ENCODE measurements around the gene PKMYT1. TPM values are rescaled to one million over a fixed set of nuclear protein-coding genes. Genes with fewer than 3 reads are reported as not detected.

The PKMYT1 gene
- total RNA-seq, 1 donor from 2014 or later: 4.3 TPM

- no peaks in the 10 kb centered on the region for H3K9me3 Mint-ChIP-seq
- DNase-seq (no peak), ATAC-seq (ENCODE audit: low read depth) (no peak)
- H3K27me3 Mint-ChIP-seq: no peaks in the 10 kb centered on the region
- ChIA-PET POLR2A (no interaction called here), CTCF (interaction anchor here (1.5 kb wide), 1 partner anchor 50 kb away, joined by 3 read pairs; no protein-coding TSS in a partner anchor)
- H3K36me3 Mint-ChIP-seq (ENCODE audit: low read depth): no peaks in the 10 kb centered on the region
- no peak for TF ChIP-seq CTCF (IDR thresholded peaks at IDR 0.05)
- H3K4me1 Mint-ChIP-seq: peaks cover 15% of the 10 kb centered on the region
- no peak overlapping the region for H3K4me3 Mint-ChIP-seq
- intact Hi-C loops (cut with micrococcal nuclease): no loop called here
- H3K27ac Mint-ChIP-seq: no peak overlapping the region
Observed at GRCh38 chr16:2977440-2977839, 2.8 kb downstream of the PKMYT1 start.

- no peaks in the 10 kb centered on the region for H3K9me3 Mint-ChIP-seq
- no peak overlapping the region for H3K4me3 Mint-ChIP-seq
- no peaks in the 10 kb centered on the region for H3K36me3 Mint-ChIP-seq (ENCODE audit: low read depth)
- no peak overlapping the region for H3K27ac Mint-ChIP-seq
- ATAC-seq (ENCODE audit: low read depth) (no peak), DNase-seq (no peak)
- H3K27me3 Mint-ChIP-seq: peaks cover 4% of the 10 kb centered on the region
- ChIA-PET CTCF (no interaction called here), POLR2A (no interaction called here)
- peaks cover 12% of the 10 kb centered on the region for H3K4me1 Mint-ChIP-seq
- intact Hi-C loops (cut with micrococcal nuclease): no loop called here
- no peak for TF ChIP-seq CTCF (IDR thresholded peaks at IDR 0.05)
Observed at GRCh38 chr16:2976673-2977072, 3.6 kb downstream of the PKMYT1 start.

GRCh38 chr16:2976201-2976600 lies 4.0 kb downstream of the PKMYT1 start:
- no peak overlapping the region for H3K4me3 Mint-ChIP-seq
- no peaks in the 10 kb centered on the region for H3K36me3 Mint-ChIP-seq (ENCODE audit: low read depth)
- no peak overlapping the region for H3K27ac Mint-ChIP-seq
- ChIA-PET POLR2A (no interaction called here), CTCF (no interaction called here)
- ATAC-seq (ENCODE audit: low read depth): no peak
- intact Hi-C loops (cut with micrococcal nuclease): no loop called here
- H3K4me1 Mint-ChIP-seq: peaks cover 9% of the 10 kb centered on the region
- H3K9me3 Mint-ChIP-seq: no peaks in the 10 kb centered on the region
- no peak for TF ChIP-seq CTCF (IDR thresholded peaks at IDR 0.05)
- H3K27me3 Mint-ChIP-seq: peaks cover 4% of the 10 kb centered on the region
- DNase-seq: no peak

- Mint-ChIP-seq H3K27ac (no peak overlapping the region), H3K36me3 (ENCODE audit: low read depth) (no peaks in the 10 kb centered on the region), H3K4me3 (no peak overlapping the region), H3K27me3 (peaks cover 5% of the 10 kb centered on the region), H3K9me3 (no peaks in the 10 kb centered on the region), H3K4me1 (peaks cover 4% of the 10 kb centered on the region)
- DNase-seq (no peak), ATAC-seq (ENCODE audit: low read depth) (no peak)
- ChIA-PET POLR2A (interaction anchor here (1.3 kb wide), 1 partner anchor 63 kb away, joined by 4 read pairs; the partner anchor contains the start of gene FLYWCH1), CTCF (interaction anchor here (1.2 kb wide), 1 partner anchor 57 kb away, joined by 3 read pairs; no protein-coding TSS in a partner anchor)
- TF ChIP-seq CTCF (IDR thresholded peaks at IDR 0.05): no peak
- intact Hi-C loops (cut with micrococcal nuclease): no loop called here
Observed at GRCh38 chr16:2975161-2975795, 5.0 kb downstream of the PKMYT1 start.

- Mint-ChIP-seq H3K4me1 (peaks cover 2% of the 10 kb centered on the region), H3K36me3 (ENCODE audit: low read depth) (no peaks in the 10 kb centered on the region), H3K9me3 (no peaks in the 10 kb centered on the region), H3K4me3 (no peak overlapping the region), H3K27me3 (peaks cover 5% of the 10 kb centered on the region), H3K27ac (no peak overlapping the region)
- POLR2A ChIA-PET: interaction anchor here (1.3 kb wide), 1 partner anchor 63 kb away, joined by 4 read pairs; the partner anchor contains the start of gene FLYWCH1
- no peak for DNase-seq
- no peak for TF ChIP-seq CTCF (IDR thresholded peaks at IDR 0.05)
- no peak for ATAC-seq (ENCODE audit: low read depth)
- intact Hi-C loops (cut with micrococcal nuclease): no loop called here
- CTCF ChIA-PET: interaction anchor here (1.2 kb wide), 1 partner anchor 58 kb away, joined by 3 read pairs; no protein-coding TSS in a partner anchor
Observed at GRCh38 chr16:2974319-2975056, 5.8 kb downstream of the PKMYT1 start.

Data from activated B cell treated with CpG ODN at 0.5 μM for 24 hours (primary cell).